ENCODE results near the gene TAC3.
A peak's percentile ranks its signal among the peaks of the same experiment; 100 is the strongest.

DNA sequence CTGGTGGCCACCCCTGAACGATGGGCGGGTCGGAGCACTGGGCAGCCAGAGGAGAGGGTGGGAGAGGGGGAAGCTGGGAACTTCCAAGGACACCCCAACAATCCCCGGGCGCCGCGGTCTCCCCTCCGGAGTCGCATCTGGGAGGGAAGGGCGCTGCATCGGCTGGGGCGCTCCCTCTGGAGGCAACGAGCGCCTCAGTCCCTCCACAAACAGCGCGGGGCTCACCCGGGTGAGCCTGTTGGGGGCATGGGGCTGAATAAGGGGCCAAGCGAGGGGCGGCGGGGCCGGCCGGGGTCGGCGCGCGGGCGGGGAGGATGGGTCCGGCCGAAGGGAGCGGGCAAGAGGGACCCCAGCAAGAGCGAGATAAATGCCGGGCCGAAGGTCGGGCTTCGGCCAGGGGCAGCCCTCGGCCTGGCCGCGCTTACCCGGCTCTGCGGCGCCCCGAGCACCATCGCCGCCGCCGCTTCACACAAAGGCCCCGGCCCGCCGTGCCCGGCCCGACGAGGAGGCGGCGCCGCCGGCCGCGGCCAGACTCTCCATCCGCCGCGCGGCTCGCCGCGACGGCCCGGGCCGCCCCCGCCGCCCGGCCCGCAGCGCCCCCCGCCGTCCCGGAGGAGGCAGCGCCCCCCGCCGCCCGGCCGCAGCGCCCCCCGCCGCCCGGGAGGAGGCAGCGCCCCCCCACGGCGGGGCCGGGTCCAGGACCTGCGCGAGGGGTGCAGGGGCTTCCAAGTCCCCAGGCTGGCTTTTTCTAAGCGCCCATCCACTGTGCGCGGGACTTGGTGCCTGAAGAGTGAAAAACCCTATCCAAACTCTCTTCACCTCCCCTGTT, 10.1 kb downstream of the TAC3 start, which contains the start of gene ZBTB39:
- TF ChIP-seq, protein P1, sequence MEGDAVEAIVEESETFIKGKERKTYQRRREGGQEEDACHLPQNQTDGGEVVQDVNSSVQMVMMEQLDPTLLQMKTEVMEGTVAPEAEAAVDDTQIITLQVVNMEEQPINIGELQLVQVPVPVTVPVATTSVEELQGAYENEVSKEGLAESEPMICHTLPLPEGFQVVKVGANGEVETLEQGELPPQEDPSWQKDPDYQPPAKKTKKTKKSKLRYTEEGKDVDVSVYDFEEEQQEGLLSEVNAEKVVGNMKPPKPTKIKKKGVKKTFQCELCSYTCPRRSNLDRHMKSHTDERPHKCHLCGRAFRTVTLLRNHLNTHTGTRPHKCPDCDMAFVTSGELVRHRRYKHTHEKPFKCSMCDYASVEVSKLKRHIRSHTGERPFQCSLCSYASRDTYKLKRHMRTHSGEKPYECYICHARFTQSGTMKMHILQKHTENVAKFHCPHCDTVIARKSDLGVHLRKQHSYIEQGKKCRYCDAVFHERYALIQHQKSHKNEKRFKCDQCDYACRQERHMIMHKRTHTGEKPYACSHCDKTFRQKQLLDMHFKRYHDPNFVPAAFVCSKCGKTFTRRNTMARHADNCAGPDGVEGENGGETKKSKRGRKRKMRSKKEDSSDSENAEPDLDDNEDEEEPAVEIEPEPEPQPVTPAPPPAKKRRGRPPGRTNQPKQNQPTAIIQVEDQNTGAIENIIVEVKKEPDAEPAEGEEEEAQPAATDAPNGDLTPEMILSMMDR (conservative IDR thresholded peaks at IDR 0.05; ENCODE audit: low read length) = peak; percentile 76
- no peak for TF ChIP-seq EZH2phosphoT487 (IDR thresholded peaks at IDR 0.05; ENCODE audit: borderline replicate concordance, low read depth, low read length)

All from OCI-LY7 (cell line).